Measurements from ENCODE around the gene S100A1. TPM values are rescaled to one million over a fixed set of nuclear protein-coding genes. Genes with fewer than 3 reads are reported as not detected.
A peak's percentile ranks its signal among the peaks of the same experiment; 100 is the strongest.

The S100A1 gene
- total RNA-seq, 1 experiment from 2014 or later: not detected

GRCh38 chr1:153680120-153680403, 51.8 kb downstream of the S100A1 start:
- Mint-ChIP-seq H3K27me3 (ENCODE audit: low read depth) (peaks cover 44% of the 10 kb centered on the region), H3K27ac (no peak overlapping the region)
- H2AK5ac ChIP-seq (ENCODE audit: insufficient read length, low read length): no peak overlapping the region

More at GRCh38 chr1:153680120-153680403, 51.8 kb downstream of the S100A1 start:
- Histone ChIP-seq H3K18ac (ENCODE audit: insufficient read length, low read depth, low read length) (no peak overlapping the region), H4K91ac (ENCODE audit: insufficient read length, low read depth, low read length) (no peak overlapping the region), H3K27ac (ENCODE audit: insufficient read length, low read depth, low read length) (no peak overlapping the region), H3K14ac (ENCODE audit: insufficient read depth, low read length) (no peak overlapping the region), H3K4me2 (ENCODE audit: insufficient read depth, insufficient read length, low read length) (peak overlapping the region; percentile 65), H3K79me2 (ENCODE audit: insufficient read depth, low read length) (no peaks in the 10 kb centered on the region), H3K56ac (ENCODE audit: insufficient read length, low read depth, low read length) (no peak overlapping the region), H2BK12ac (ENCODE audit: insufficient read length, low read depth, low read length) (no peak overlapping the region), H2BK20ac (ENCODE audit: low read depth, low read length, poor library complexity, severe bottlenecking) (no peak overlapping the region), H2BK120ac (ENCODE audit: low read depth, low read length, poor library complexity, severe bottlenecking) (no peak overlapping the region), H2BK5ac (ENCODE audit: insufficient read length, low read length) (no peak overlapping the region), H4K5ac (ENCODE audit: insufficient read length, low read depth, low read length) (no peak overlapping the region), H3K9ac (ENCODE audit: extremely low read depth, insufficient read length, low read length) (no peak overlapping the region), H2BK15ac (ENCODE audit: low read depth, low read length) (no peak overlapping the region), H3K4me1 (ENCODE audit: insufficient read depth, low read length) (no peaks in the 10 kb centered on the region), H4K20me1 (ENCODE audit: control insufficient read depth, insufficient read depth, insufficient read length) (no peaks in the 10 kb centered on the region), H2AFZ (ENCODE audit: low read length) (no peak overlapping the region), H4K8ac (replicated peaks; ENCODE audit: insufficient read length, low read depth, low read length) (no peak overlapping the region), H3K79me1 (ENCODE audit: insufficient read depth, low read depth, low read length, poor library complexity, severe bottlenecking) (no peaks in the 10 kb centered on the region), H3K9me3 (ENCODE audit: control insufficient read depth, low read depth, low read length) (no peaks in the 10 kb centered on the region), H3K27me3 (ENCODE audit: insufficient read depth, low read length) (peaks cover 3% of the 10 kb centered on the region; the same call in 1 of the 2 replicates), H3T11ph (ENCODE audit: low read length) (no peak overlapping the region), H3K23me2 (ENCODE audit: insufficient read length, low read depth, low read length, poor library complexity, severe bottlenecking) (peaks cover 26% of the 10 kb centered on the region), H3K4ac (ENCODE audit: low read depth, low read length) (no peak overlapping the region), H3K23ac (ENCODE audit: insufficient read length, low read depth, low read length) (no peak overlapping the region)
- H3K9me3 Mint-ChIP-seq: no peaks in the 10 kb centered on the region
- peak; percentile 57 for DNase-seq
- H3K4me3 Mint-ChIP-seq: peak overlapping the region; percentile 74 to 86
- no peak for TF ChIP-seq CTCF (conservative IDR thresholded peaks at IDR 0.05)
- H3K4me1 Mint-ChIP-seq: peaks cover 24 to 25% of the 10 kb centered on the region in 2 experiments
- WGBS (ENCODE audit: extremely low coverage, insufficient read length, low lambda C conversion rate): no CpG with 5 or more reads among the region's 10 CpGs
- peaks cover 0 to 19% (median 11%) of the 10 kb centered on the region in 3 experiments; a peak in 3 of 7 replicates for H3K36me3 Mint-ChIP-seq (ENCODE audit: insufficient read depth in 1 of 3, low read depth in 3 of 3)

Other genes with a start within 250 kb of the S100A1 start
- not detected in 2 replicates for gene S100A8, start 237.4 kb upstream of the S100A1 start, total RNA-seq (2021)
- not detected in 2 replicates for gene S100A7A, start 211.9 kb upstream of the S100A1 start, total RNA-seq (2021)
- not detected in 2 replicates for gene S100A7, start 167.8 kb upstream of the S100A1 start, total RNA-seq (2021)
- not detected in 2 replicates for gene S100A6, start 92.4 kb upstream of the S100A1 start, total RNA-seq (2021)
- gene S100A5, start 87.5 kb upstream of the S100A1 start, total RNA-seq (2021): not detected in 2 replicates
- gene S100A4, start 82.6 kb upstream of the S100A1 start, total RNA-seq (2021): 9.0 and 9.3 TPM in 2 replicates
- gene S100A3, start 79.2 kb upstream of the S100A1 start, total RNA-seq (2021): not detected in 2 replicates
- gene S100A2, start 62.6 kb upstream of the S100A1 start, total RNA-seq (2021): 0.57 and 0.92 TPM in 2 replicates
- 8.0 and 8.2 TPM in 2 replicates for gene S100A16, start 15.3 kb upstream of the S100A1 start, total RNA-seq (2021)
- gene S100A14, start 12.1 kb upstream of the S100A1 start, total RNA-seq (2021): 0.63 and 0.66 TPM in 2 replicates
- gene S100A13, start 929 bp upstream of the S100A1 start, total RNA-seq (2021): 55.0 and 64.5 TPM in 2 replicates
- gene CHTOP, start 5.6 kb downstream of the S100A1 start, total RNA-seq (2021): 126 and 129 TPM in 2 replicates
- 29.0 and 29.5 TPM in 2 replicates for gene SNAPIN, start 30.3 kb downstream of the S100A1 start, total RNA-seq (2021)
- gene ILF2, start 42.6 kb downstream of the S100A1 start, total RNA-seq (2021): 357 and 362 TPM in 2 replicates
- gene NPR1, start 50.3 kb downstream of the S100A1 start, total RNA-seq (2021): 8.6 and 8.9 TPM in 2 replicates
- 65.4 and 67.1 TPM in 2 replicates for gene INTS3, start 99.6 kb downstream of the S100A1 start, total RNA-seq (2021)
- 42.0 and 45.3 TPM in 2 replicates for gene SLC27A3, start 147.0 kb downstream of the S100A1 start, total RNA-seq (2021)

All from H9 (cell line).